Left ventricle myocardium inferior (tissue), 1 donor: Measurements from ENCODE around the gene C1orf116. TPM values are rescaled to one million over a fixed set of nuclear protein-coding genes. Genes with fewer than 3 reads are reported as not detected.
A peak's percentile ranks its signal among the peaks of the same experiment; 100 is the strongest.

ENCODE experiments used
- DNase-seq: peaks from one replicate; pipeline ENCODE4 v3.0.0-alpha.2; 2020
- H3K27ac ChIP-seq: fragments of 200-600 bp; replicated peaks from 2 replicates; pipeline ENCODE4 v1.8.0; 2021
- H3K27me3 ChIP-seq: fragments of 200-600 bp; 2 replicates; pipeline ENCODE4 v1.8.0; 2021; ENCODE audit warnings: low read depth
- H3K36me3 ChIP-seq: fragments of 200-600 bp; 2 replicates; pipeline ENCODE4 v1.8.0; 2021
- H3K4me1 ChIP-seq: fragments of 200-600 bp; 2 replicates; pipeline ENCODE4 v1.8.0; 2021
- H3K4me3 ChIP-seq: fragments of 200-600 bp; 2 replicates; pipeline ENCODE4 v1.8.0; 2021; ENCODE audit warnings: mild to moderate bottlenecking, moderate library complexity
- H3K9me3 ChIP-seq: fragments of 200-600 bp; replicated peaks from 2 replicates; pipeline ENCODE4 v1.8.0; 2021
- CTCF ChIP-seq: fragments of 200-600 bp; IDR thresholded peaks from 2 replicates; pipeline ENCODE4 v1.8.0; 2021; ENCODE audit warnings: antibody characterized with exemption, mild to moderate bottlenecking, borderline replicate concordance
- intact Hi-C: fragments of 100-400 bp; cut with micrococcal nuclease; formaldehyde crosslinking; loops from one replicate; pipeline ENCODE4 v1.11.0; 2022
- total RNA-seq: library from RNA; stranded (reverse); fragmentation: NEBNext Ultra II Directional; extraction: Animal tissue kit (Norgen Biotek cat#: 25700); gene quantifications from one replicate; pipeline ENCODE4 v1.2.1, GENCODE V29; 2021
- donor health status: DM: no; HTN: yes; CAD: no; lungs with severe emphysema.

C1orf116 gene
- total RNA-seq, 1 donor from 2014 or later, result 0.74 TPM

- Histone ChIP-seq H3K36me3 (no peaks in the 10 kb centered on the region), H3K27me3 (no peaks in the 10 kb centered on the region), H3K9me3 (no peaks in the 10 kb centered on the region), H3K27ac (no peak overlapping the region), H3K4me1 (peaks cover 36% of the 10 kb centered on the region), H3K4me3 (no peak overlapping the region)
- intact Hi-C loops, result no loop called here
- DNase-seq, result no peak
- TF ChIP-seq CTCF, result no peak
Observed at GRCh38 chr1:207020065-207020708, 12.4 kb downstream of the C1orf116 start.

GRCh38 chr1:207019661-207020060, 12.9 kb downstream of the C1orf116 start:
- Histone ChIP-seq H3K27ac (no peak overlapping the region), H3K27me3 (no peaks in the 10 kb centered on the region), H3K4me3 (no peak overlapping the region), H3K4me1 (peaks cover 31% of the 10 kb centered on the region), H3K9me3 (no peaks in the 10 kb centered on the region), H3K36me3 (no peaks in the 10 kb centered on the region)
- no peak for TF ChIP-seq CTCF
- intact Hi-C loops, result no loop called here
- no peak for DNase-seq

- intact Hi-C loops, result no loop called here
- H3K36me3 ChIP-seq, result no peaks in the 10 kb centered on the region
- peaks cover 26% of the 10 kb centered on the region for H3K4me1 ChIP-seq
- H3K4me3 ChIP-seq, result no peak overlapping the region
- no peak for TF ChIP-seq CTCF
- DNase-seq, result no peak
- H3K27ac ChIP-seq, result no peak overlapping the region
- peaks cover 4% of the 10 kb centered on the region for H3K27me3 ChIP-seq
- no peaks in the 10 kb centered on the region for H3K9me3 ChIP-seq
Observed at GRCh38 chr1:207019161-207019560, 13.4 kb downstream of the C1orf116 start.

- H3K4me1 ChIP-seq, result peaks cover 21% of the 10 kb centered on the region
- H3K27me3 ChIP-seq, result peaks cover 6% of the 10 kb centered on the region
- no peak overlapping the region for H3K27ac ChIP-seq
- intact Hi-C loops, result no loop called here
- H3K9me3 ChIP-seq, result no peaks in the 10 kb centered on the region
- TF ChIP-seq CTCF, result no peak
- H3K4me3 ChIP-seq, result no peak overlapping the region
- H3K36me3 ChIP-seq, result no peaks in the 10 kb centered on the region
- DNase-seq, result no peak
Observed at GRCh38 chr1:207018707-207019106, 13.8 kb downstream of the C1orf116 start.

GRCh38 chr1:207017615-207018559, 14.7 kb downstream of the C1orf116 start:
- Histone ChIP-seq H3K27me3 (peaks cover 6% of the 10 kb centered on the region), H3K27ac (no peak overlapping the region), H3K9me3 (no peaks in the 10 kb centered on the region), H3K4me3 (no peak overlapping the region), H3K36me3 (no peaks in the 10 kb centered on the region), H3K4me1 (peaks cover 13% of the 10 kb centered on the region)
- intact Hi-C loops, result no loop called here
- TF ChIP-seq CTCF, result no peak
- DNase-seq, result peak; percentile 42
